NCI-H510A (cell line): Measurements from ENCODE around the gene PRODH2.

Experiments
- DNase-seq: peaks from one replicate; lab custom pipeline; 2025; lab: John Stamatoyannopoulos, UW

PRODH2 gene

GRCh38 chr19:35757749-35758608 is 54.7 kb downstream of the PRODH2 start, which contains the start of gene PROSER3:
TSS of gene PROSER3 (plus strand) at chr19:35758176. CDS start at chr19:35758216, 40 bp downstream.
- DNase-seq, result peak; percentile 98

GRCh38 chr19:35757231-35757748 is 55.4 kb downstream of the PRODH2 start:
- DNase-seq, result no peak

- DNase-seq, result no peak
Measured at GRCh38 chr19:35756377-35757230, 56.0 kb downstream of the PRODH2 start, which contains the start of gene HSPB6. TSS of gene HSPB6 (minus strand) at chr19:35757029. CDS start at chr19:35757008, 21 bp downstream.

- DNase-seq, result no peak
Measured at GRCh38 chr19:35755550-35756376, 56.9 kb downstream of the PRODH2 start.

- no peak for DNase-seq
Measured at GRCh38 chr19:35755131-35755549, 57.5 kb downstream of the PRODH2 start.

- no peak for DNase-seq
Measured at GRCh38 chr19:35754370-35755130, 58.1 kb downstream of the PRODH2 start.

- DNase-seq, result no peak
Measured at GRCh38 chr19:35753634-35754369, 58.8 kb downstream of the PRODH2 start.

- no peak for DNase-seq
Measured at GRCh38 chr19:35752746-35753350, 59.8 kb downstream of the PRODH2 start.

- DNase-seq, result no peak
Measured at GRCh38 chr19:35751839-35752745, 60.6 kb downstream of the PRODH2 start.

GRCh38 chr19:35750167-35750566 is 62.5 kb downstream of the PRODH2 start:
- no peak for DNase-seq
